Small intestine (tissue), 7 donors: ENCODE results near the gene GNAS-AS1. TPM values are rescaled to one million over a fixed set of nuclear protein-coding genes. Genes with fewer than 3 reads are reported as not detected.

Source experiments
- DNase-seq, 2 donors: peaks; one replicate each; pipeline versions ENCODE4 v3.0.0 to v3.0.0-alpha.2; 2013
- FAIRE-seq: peaks from 2 replicates; lab custom pipeline; 2012; peaks lifted over from hg19 to GRCh38; lab: Jason Lieb, UNC
- H3K27ac ChIP-seq, 3 donors: one replicate each; pipeline ENCODE4 v1.5.1; 2013; ENCODE audit warnings: low read length in 2 of 3, mild to moderate bottlenecking in 2 of 3, control low read depth in 1 of 3, inconsistent platforms in 1 of 3, low read depth in 1 of 3, moderate library complexity in 1 of 3
- H3K27me3 ChIP-seq, 3 donors: one replicate each; pipeline ENCODE4 v1.6.1; 2013; ENCODE audit warnings: low read length in 3 of 3, inconsistent platforms in 1 of 3; ENCODE audit not compliant: control insufficient read depth in 3 of 3, insufficient read depth in 3 of 3
- H3K36me3 ChIP-seq, 3 donors: one replicate each; pipeline ENCODE4 v1.6.1; 2013; ENCODE audit warnings: low read length in 3 of 3, inconsistent platforms in 1 of 3, low read depth in 1 of 3, mild to moderate bottlenecking in 1 of 3, moderate library complexity in 1 of 3; ENCODE audit not compliant: control insufficient read depth in 3 of 3, insufficient read depth in 2 of 3
- H3K4me1 ChIP-seq, 3 donors: one replicate each; pipeline ENCODE4 v1.6.1; 2013; ENCODE audit warnings: low read length in 2 of 3, inconsistent platforms in 1 of 3, low read depth in 1 of 3, mild to moderate bottlenecking in 1 of 3, moderate library complexity in 1 of 3; ENCODE audit not compliant: control insufficient read depth in 3 of 3, insufficient read depth in 2 of 3
- H3K4me3 ChIP-seq, 3 donors: one replicate each; pipeline ENCODE4 v1.5.1; 2013; ENCODE audit warnings: low read length in 3 of 3, control low read depth in 1 of 3, inconsistent platforms in 1 of 3, low read depth in 1 of 3, mild to moderate bottlenecking in 1 of 3, moderate library complexity in 1 of 3
- H3K9me3 ChIP-seq, 2 donors: one replicate each; pipeline ENCODE4 v1.6.1; 2013; ENCODE audit warnings: low read depth in 1 of 2, low read length in 1 of 2; ENCODE audit not compliant: control insufficient read depth in 2 of 2, insufficient read depth in 1 of 2
- WGBS, 3 donors: extraction: QIAGEN DNeasy Blood & Tissue Kit; methylation state at CpG; one replicate each; pipeline ENCODE4 v1.1.7; 2013; 5-methylcytosine and 5-hydroxymethylcytosine counted together
- polyA plus RNA-seq, 4 donors: library from polyadenylated mRNA; stranded (reverse) in 3 of 4; unstranded in 1 of 4; fragments of 200-250 nt in 3 of 4; fragments of 120-200 nt in 1 of 4; gene quantifications; one replicate each; pipeline versions ENCODE4 v1.2.1 to v1.2.3, GENCODE V29; 2013
- donor health status: healthy with polysubstance abuse.
- donor health status: control.
- donor health status: control.
- donor health status: Bipolar disorder and iron deficiency.
- donor health status: healthy.

Gene GNAS-AS1
- polyA plus RNA-seq, 4 donors, result 0.37 to 0.38 TPM; not detected in 2

DNA sequence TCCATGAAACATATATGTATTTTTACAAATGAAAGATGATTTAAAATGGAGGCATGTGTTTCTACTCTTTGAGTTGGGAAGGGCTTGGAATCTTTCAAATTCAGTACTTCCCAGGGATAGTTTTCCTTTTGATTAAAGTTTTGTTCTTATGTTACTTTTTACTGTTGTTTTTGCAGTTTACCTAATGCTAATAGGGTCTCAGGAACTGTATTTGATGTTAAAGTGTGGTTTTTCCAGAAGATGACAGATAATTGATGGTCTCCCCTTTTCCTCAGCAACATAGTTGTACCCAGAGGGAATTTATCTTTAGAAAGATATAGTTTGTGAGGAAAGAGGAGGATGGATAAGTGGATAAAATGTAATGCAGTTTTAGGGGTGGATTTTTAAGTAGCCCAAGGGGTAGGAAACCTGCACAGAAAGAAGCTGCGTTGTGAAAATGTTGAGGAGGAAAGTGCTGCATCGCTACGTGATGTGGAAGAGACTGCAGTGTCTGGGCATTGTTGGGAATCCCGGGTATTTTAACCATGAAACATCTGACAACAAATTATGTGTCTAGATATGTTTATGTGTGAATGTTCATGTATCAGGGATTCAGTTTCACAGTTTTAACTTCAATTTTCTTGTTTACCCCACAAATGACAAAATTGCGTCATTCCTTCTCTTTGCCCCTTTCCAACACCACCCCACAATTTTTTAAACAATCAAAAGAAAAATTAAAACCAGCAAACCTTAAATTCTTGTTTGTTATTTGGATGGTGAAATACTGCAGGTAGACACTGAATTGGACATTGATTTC lies 44.1 kb upstream of the GNAS-AS1 start:
- Histone ChIP-seq H3K27ac (no peak overlapping the region), H3K4me3 (no peak overlapping the region), H3K4me1 (peaks cover 0 to 12% (median 8%) of the 10 kb centered on the region in 3 donors), H3K36me3 (peaks cover 3 to 14% (median 8%) of the 10 kb centered on the region in 3 donors), H3K27me3 (no peaks in the 10 kb centered on the region), H3K9me3 (no peaks in the 10 kb centered on the region)
- FAIRE-seq (no peak), DNase-seq (no peak)
- 29 to 43% (median 31%) methylated on average over 5 of the region's 5 CpGs for WGBS, 3 donors

DNA sequence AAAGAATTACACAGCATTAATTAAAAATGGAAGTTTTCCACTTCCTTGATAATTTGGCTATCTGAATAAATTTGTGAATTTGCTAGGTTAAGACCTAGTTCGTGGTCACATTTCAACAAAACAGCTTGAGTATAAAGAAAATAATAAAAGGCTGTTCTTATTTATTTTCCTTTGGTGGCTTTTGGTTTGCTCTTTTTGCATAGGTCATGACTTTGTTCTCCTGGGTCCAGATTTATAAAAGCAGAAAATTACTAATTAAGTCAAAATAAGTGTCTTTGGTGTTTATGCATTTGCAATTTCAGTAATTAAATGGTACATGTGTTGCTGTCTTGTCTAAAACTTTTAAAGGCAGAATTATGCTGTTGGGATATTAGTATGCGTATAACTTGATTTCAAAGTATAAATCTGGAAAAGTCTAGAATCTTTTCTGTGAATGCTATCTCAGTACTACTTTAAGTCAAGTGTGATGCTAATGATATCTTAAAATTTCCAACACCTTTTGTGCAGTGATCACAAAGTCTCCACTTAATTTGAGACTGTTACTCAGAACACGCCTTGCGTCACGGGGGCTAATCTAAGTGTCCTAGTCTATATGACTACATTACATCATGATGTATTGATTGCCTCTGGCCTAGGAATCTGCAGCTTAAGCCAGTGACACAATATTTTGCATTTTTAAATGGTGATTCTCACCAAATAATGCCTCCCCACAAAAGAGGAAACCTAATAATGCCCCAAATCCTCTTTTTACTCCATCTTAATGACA lies 42.8 kb upstream of the GNAS-AS1 start:
- Histone ChIP-seq H3K36me3 (peaks cover 0 to 8% (median 5%) of the 10 kb centered on the region in 3 donors), H3K27me3 (no peaks in the 10 kb centered on the region), H3K27ac (peak overlapping the region in 2 of 3 donors; percentile 44 to 98), H3K4me1 (peaks cover 0 to 12% (median 8%) of the 10 kb centered on the region in 3 donors), H3K9me3 (no peaks in the 10 kb centered on the region), H3K4me3 (peak overlapping the region in 1 of 3 donors; percentile 95)
- DNase-seq (peak; percentile 52 to 59), FAIRE-seq (no peak)
- WGBS, 3 donors, result 32 to 43% (median 34%) methylated on average over 5 of the region's 5 CpGs

- H3K36me3 ChIP-seq, result peaks cover 0 to 7% (median 3%) of the 10 kb centered on the region in 3 donors
- no peaks in the 10 kb centered on the region for H3K9me3 ChIP-seq
- H3K27ac ChIP-seq, result peak overlapping the region; percentile 92 to 98 (median 96)
- H3K27me3 ChIP-seq, result no peaks in the 10 kb centered on the region
- no peak for DNase-seq
- WGBS, 3 donors, result 0 to 3% (median 0%) methylated on average over 1 of the region's 1 CpG
- FAIRE-seq, result no peak
- H3K4me1 ChIP-seq, result peaks cover 0 to 12% (median 8%) of the 10 kb centered on the region in 3 donors
- H3K4me3 ChIP-seq, result peak overlapping the region; percentile 95 to 99 (median 95)
Measured at GRCh38 chr20:58892932-58893224, 42.2 kb upstream of the GNAS-AS1 start.

- H3K4me3 ChIP-seq, result peak overlapping the region; percentile 95 to 99 (median 95)
- H3K27me3 ChIP-seq, result no peaks in the 10 kb centered on the region
- peak overlapping the region; percentile 92 to 98 (median 96) for H3K27ac ChIP-seq
- peaks cover 0 to 8% (median 8%) of the 10 kb centered on the region in 3 donors for H3K4me1 ChIP-seq
- H3K36me3 ChIP-seq, result peaks cover 0 to 7% (median 0%) of the 10 kb centered on the region in 3 donors
- 1 to 2% (median 1%) methylated on average over 28 to 49 of the region's 49 CpGs for WGBS, 3 donors
- DNase-seq (peak; percentile 58 to 79), FAIRE-seq (no peak)
- no peaks in the 10 kb centered on the region for H3K9me3 ChIP-seq
Measured at GRCh38 chr20:58892141-58892931, 41.6 kb upstream of the GNAS-AS1 start.

DNA sequence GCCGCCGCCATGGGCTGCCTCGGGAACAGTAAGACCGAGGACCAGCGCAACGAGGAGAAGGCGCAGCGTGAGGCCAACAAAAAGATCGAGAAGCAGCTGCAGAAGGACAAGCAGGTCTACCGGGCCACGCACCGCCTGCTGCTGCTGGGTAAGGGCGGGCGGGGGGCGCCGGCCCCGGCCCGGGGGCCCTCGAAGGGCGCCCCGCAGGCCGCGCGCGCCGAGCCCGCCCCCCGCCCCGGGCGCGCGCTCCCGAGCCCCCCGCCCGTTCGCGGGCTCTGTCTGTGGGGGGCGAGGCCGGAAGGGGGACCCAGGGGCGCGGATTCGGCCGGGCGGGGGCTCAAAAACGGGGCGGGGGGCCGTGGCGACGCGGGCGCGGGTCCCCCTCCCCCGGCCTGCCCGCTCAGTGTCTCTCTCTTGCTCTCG lies 41.0 kb upstream of the GNAS-AS1 start:
- FAIRE-seq, result no peak
- Histone ChIP-seq H3K9me3 (no peaks in the 10 kb centered on the region), H3K27me3 (no peaks in the 10 kb centered on the region), H3K36me3 (peaks cover 0 to 7% (median 0%) of the 10 kb centered on the region in 3 donors), H3K27ac (peak overlapping the region; percentile 92 to 98 (median 98)), H3K4me1 (peaks cover 0 to 8% (median 7%) of the 10 kb centered on the region in 3 donors), H3K4me3 (peak overlapping the region; percentile 95 to 99 (median 95))
- peak in 1 of 2 donors; percentile 74 for DNase-seq
- 1 to 2% (median 1%) methylated on average over 8 to 55 of the region's 55 CpGs for WGBS, 3 donors

DNA sequence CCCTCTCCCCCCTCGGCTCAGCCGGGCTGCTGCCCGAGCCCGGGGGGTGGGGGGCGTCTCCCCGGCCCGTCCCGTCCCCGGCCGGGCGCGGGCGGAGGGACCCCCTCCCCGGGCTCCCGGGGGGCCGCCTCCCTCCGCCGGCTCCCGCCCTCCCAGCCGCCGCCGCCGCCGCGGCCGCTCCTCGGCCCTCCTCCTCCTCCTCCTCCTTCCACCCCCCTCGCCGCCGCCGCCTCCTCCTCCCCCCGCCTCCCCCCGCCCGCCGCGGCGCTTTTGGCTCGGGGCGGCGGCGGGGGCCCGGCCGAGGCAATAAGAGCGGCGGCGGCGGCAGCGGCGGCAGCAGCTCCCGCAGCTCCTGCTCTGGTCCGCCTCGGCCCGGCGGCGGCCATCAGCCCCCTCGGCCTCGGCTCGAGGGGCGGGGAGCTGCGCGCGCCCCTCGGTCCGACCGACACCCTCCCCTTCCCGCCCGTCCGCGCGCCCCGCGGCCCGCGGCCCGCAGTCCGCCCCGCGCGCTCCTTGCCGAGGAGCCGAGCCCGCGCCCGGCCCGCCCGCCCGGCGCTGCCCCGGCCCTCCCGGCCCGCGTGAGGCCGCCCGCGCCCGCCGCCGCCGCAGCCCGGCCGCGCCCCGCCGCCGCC lies 40.5 kb upstream of the GNAS-AS1 start:
- 0 to 1% (median 0%) methylated on average over 2 to 103 of the region's 105 CpGs for WGBS, 3 donors
- no peak for FAIRE-seq

GRCh38 chr20:58890518-58891085 lies 39.9 kb upstream of the GNAS-AS1 start:
- no peaks in the 10 kb centered on the region for H3K9me3 ChIP-seq
- H3K36me3 ChIP-seq, result peaks cover 0 to under 1% (median 0%) of the 10 kb centered on the region in 3 donors
- peak overlapping the region; percentile 92 to 97 (median 93) for H3K27ac ChIP-seq
- H3K4me1 ChIP-seq, result peaks cover 0 to 7% (median 5%) of the 10 kb centered on the region in 3 donors
- 0 to 1% (median 1%) methylated on average over 34 to 64 of the region's 64 CpGs for WGBS, 3 donors
- FAIRE-seq (no peak), DNase-seq (peak; percentile 59 to 90)
- H3K4me3 ChIP-seq, result peak overlapping the region; percentile 52 to 99 (median 95)
- H3K27me3 ChIP-seq, result no peaks in the 10 kb centered on the region

More for the DNA sequence above, 40.5 kb upstream of the GNAS-AS1 start:
- Histone ChIP-seq H3K27me3 (no peaks in the 10 kb centered on the region), H3K27ac (peak overlapping the region; percentile 92 to 98 (median 98)), H3K36me3 (peaks cover 0 to 5% (median 0%) of the 10 kb centered on the region in 3 donors), H3K4me1 (peaks cover 0 to 8% (median 6%) of the 10 kb centered on the region in 3 donors), H3K4me3 (peak overlapping the region; percentile 95 to 99 (median 95)), H3K9me3 (no peaks in the 10 kb centered on the region)
- DNase-seq, result peak; percentile 76 to 88
